H1 (cell line): ENCODE measurements around the gene TMEM154. TPM values are rescaled to one million over a fixed set of nuclear protein-coding genes. Genes with fewer than 3 reads are reported as not detected.

Source experiments
- CREB1 ChIP-seq: IDR thresholded peaks from 2 replicates; pipeline ENCODE4 v1.6.1; 2012; ENCODE audit warnings: inconsistent platforms
- GABPA ChIP-seq: IDR thresholded peaks from 2 replicates; pipeline ENCODE4 v1.6.1; 2011; ENCODE audit warnings: mild to moderate bottlenecking, low read length, moderate library complexity, borderline replicate concordance; ENCODE audit not compliant: insufficient read depth
- HDAC6 ChIP-seq: IDR thresholded peaks from one replicate; pipeline ENCODE4 v1.7.1; 2012; ENCODE audit warnings: low read depth, mild to moderate bottlenecking, inconsistent platforms, low read length, moderate library complexity
- POU5F1 ChIP-seq: IDR thresholded peaks from 2 replicates; pipeline ENCODE4 v1.6.1; 2011; ENCODE audit warnings: low read depth, mild to moderate bottlenecking, low read length, moderate library complexity
- RAD21 ChIP-seq, 2 experiments: IDR thresholded peaks in 1 of 2; conservative IDR thresholded peaks in 1 of 2; 2 replicates each; pipeline ENCODE4 v1.6.1; 2011; ENCODE audit warnings: low read depth in 2 of 2, low read length in 2 of 2, improper control_type of control experiment in 1 of 2, inconsistent platforms in 1 of 2, mild to moderate bottlenecking in 1 of 2, moderate library complexity in 1 of 2
- RXRA ChIP-seq: IDR thresholded peaks from 2 replicates; pipeline ENCODE4 v1.6.1; 2011; ENCODE audit warnings: low read depth, mild to moderate bottlenecking, low read length, moderate library complexity; ENCODE audit not compliant: insufficient read depth
- SIX5 ChIP-seq: IDR thresholded peaks from 2 replicates; pipeline ENCODE4 v1.6.1; 2011; ENCODE audit warnings: mild to moderate bottlenecking, low read depth, low read length
- TCF12 ChIP-seq: IDR thresholded peaks from 2 replicates; pipeline ENCODE4 v1.6.1; 2011; ENCODE audit warnings: low read depth, mild to moderate bottlenecking, low read length
- polyA plus RNA-seq, 7 experiments: library from polyadenylated mRNA; depleted of rRNA in 3 of 7; stranded (reverse) in 5 of 7; unstranded in 2 of 7; fragments of >200 nt in 5 of 7; fragments of 200-250 nt in 2 of 7; gene quantifications; 1 replicate in 5 of 7; 2 replicates in 1 of 7; 4 replicates in 1 of 7; pipeline versions ENCODE4 v1.2.1 to v1.2.3, GENCODE V29; 2011 to 2013; ENCODE audit warnings: missing spikeins in 2 of 7, mixed read lengths in 2 of 7
- total RNA-seq: library from RNA; stranded (reverse); fragmentation: NEBNext Ultra II Directional; extraction: Animal tissue kit (Norgen Biotek cat#: 25700); gene quantifications from 2 replicates; pipeline ENCODE4 v1.2.1, GENCODE V29; 2021
- TF ChIP-seq, protein P1 (sequence below): fragments of 300-600 bp; sonication (generic); IDR thresholded peaks from 2 replicates; pipeline ENCODE4 v1.7.1; 2012; ENCODE audit warnings: low read length, moderate library complexity, mild to moderate bottlenecking, inconsistent platforms; ENCODE audit not compliant: insufficient replicate concordance
- TF ChIP-seq, protein P2 (sequence below): IDR thresholded peaks from 2 replicates; pipeline ENCODE4 v1.6.1; 2011; ENCODE audit warnings: low read length, improper control_type of control experiment

The TMEM154 gene
- total and polyA plus RNA-seq, 2 of the 8 experiments (the other 6 are each of a cell fraction or from before 2014, with no cell fraction given), result 0.33 to 1.2 TPM

DNA sequence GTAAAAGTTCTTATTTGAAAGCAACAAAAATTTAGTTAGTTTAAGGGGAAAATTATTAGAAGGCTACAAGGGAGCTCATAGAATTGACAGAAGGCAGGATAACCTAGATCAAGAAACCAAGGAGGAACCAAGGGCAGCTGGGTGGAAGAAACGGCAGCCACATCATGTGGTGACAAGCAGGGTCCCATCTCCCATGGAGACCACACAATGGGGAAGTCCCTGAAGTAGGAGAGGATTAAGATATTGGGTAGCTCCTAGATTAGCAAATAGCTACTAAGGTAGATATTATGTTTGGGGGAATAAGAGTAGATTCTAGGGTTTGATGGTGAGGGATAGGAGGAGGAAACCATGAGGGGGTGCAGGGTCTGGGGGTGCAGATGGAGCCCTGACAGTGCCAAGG lies 48.0 kb upstream of the TMEM154 start (continued):
- TF ChIP-seq, protein P1, sequence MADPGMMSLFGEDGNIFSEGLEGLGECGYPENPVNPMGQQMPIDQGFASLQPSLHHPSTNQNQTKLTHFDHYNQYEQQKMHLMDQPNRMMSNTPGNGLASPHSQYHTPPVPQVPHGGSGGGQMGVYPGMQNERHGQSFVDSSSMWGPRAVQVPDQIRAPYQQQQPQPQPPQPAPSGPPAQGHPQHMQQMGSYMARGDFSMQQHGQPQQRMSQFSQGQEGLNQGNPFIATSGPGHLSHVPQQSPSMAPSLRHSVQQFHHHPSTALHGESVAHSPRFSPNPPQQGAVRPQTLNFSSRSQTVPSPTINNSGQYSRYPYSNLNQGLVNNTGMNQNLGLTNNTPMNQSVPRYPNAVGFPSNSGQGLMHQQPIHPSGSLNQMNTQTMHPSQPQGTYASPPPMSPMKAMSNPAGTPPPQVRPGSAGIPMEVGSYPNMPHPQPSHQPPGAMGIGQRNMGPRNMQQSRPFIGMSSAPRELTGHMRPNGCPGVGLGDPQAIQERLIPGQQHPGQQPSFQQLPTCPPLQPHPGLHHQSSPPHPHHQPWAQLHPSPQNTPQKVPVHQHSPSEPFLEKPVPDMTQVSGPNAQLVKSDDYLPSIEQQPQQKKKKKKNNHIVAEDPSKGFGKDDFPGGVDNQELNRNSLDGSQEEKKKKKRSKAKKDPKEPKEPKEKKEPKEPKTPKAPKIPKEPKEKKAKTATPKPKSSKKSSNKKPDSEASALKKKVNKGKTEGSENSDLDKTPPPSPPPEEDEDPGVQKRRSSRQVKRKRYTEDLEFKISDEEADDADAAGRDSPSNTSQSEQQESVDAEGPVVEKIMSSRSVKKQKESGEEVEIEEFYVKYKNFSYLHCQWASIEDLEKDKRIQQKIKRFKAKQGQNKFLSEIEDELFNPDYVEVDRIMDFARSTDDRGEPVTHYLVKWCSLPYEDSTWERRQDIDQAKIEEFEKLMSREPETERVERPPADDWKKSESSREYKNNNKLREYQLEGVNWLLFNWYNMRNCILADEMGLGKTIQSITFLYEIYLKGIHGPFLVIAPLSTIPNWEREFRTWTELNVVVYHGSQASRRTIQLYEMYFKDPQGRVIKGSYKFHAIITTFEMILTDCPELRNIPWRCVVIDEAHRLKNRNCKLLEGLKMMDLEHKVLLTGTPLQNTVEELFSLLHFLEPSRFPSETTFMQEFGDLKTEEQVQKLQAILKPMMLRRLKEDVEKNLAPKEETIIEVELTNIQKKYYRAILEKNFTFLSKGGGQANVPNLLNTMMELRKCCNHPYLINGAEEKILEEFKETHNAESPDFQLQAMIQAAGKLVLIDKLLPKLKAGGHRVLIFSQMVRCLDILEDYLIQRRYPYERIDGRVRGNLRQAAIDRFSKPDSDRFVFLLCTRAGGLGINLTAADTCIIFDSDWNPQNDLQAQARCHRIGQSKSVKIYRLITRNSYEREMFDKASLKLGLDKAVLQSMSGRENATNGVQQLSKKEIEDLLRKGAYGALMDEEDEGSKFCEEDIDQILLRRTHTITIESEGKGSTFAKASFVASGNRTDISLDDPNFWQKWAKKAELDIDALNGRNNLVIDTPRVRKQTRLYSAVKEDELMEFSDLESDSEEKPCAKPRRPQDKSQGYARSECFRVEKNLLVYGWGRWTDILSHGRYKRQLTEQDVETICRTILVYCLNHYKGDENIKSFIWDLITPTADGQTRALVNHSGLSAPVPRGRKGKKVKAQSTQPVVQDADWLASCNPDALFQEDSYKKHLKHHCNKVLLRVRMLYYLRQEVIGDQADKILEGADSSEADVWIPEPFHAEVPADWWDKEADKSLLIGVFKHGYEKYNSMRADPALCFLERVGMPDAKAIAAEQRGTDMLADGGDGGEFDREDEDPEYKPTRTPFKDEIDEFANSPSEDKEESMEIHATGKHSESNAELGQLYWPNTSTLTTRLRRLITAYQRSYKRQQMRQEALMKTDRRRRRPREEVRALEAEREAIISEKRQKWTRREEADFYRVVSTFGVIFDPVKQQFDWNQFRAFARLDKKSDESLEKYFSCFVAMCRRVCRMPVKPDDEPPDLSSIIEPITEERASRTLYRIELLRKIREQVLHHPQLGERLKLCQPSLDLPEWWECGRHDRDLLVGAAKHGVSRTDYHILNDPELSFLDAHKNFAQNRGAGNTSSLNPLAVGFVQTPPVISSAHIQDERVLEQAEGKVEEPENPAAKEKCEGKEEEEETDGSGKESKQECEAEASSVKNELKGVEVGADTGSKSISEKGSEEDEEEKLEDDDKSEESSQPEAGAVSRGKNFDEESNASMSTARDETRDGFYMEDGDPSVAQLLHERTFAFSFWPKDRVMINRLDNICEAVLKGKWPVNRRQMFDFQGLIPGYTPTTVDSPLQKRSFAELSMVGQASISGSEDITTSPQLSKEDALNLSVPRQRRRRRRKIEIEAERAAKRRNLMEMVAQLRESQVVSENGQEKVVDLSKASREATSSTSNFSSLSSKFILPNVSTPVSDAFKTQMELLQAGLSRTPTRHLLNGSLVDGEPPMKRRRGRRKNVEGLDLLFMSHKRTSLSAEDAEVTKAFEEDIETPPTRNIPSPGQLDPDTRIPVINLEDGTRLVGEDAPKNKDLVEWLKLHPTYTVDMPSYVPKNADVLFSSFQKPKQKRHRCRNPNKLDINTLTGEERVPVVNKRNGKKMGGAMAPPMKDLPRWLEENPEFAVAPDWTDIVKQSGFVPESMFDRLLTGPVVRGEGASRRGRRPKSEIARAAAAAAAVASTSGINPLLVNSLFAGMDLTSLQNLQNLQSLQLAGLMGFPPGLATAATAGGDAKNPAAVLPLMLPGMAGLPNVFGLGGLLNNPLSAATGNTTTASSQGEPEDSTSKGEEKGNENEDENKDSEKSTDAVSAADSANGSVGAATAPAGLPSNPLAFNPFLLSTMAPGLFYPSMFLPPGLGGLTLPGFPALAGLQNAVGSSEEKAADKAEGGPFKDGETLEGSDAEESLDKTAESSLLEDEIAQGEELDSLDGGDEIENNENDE, result no peak
- TF ChIP-seq, protein P2, sequence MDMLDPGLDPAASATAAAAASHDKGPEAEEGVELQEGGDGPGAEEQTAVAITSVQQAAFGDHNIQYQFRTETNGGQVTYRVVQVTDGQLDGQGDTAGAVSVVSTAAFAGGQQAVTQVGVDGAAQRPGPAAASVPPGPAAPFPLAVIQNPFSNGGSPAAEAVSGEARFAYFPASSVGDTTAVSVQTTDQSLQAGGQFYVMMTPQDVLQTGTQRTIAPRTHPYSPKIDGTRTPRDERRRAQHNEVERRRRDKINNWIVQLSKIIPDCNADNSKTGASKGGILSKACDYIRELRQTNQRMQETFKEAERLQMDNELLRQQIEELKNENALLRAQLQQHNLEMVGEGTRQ, result no peak
- TF ChIP-seq SIX5, result no peak
- no peak for TF ChIP-seq RXRA
- no peak for TF ChIP-seq HDAC6
- no peak for TF ChIP-seq POU5F1
- no peak for TF ChIP-seq RAD21 (IDR thresholded peaks at IDR 0.05 in 1 of 2, conservative IDR thresholded peaks at IDR 0.05 in 1 of 2; ENCODE audit: low read depth in 2 of 2, low read length in 2 of 2)
- no peak for TF ChIP-seq GABPA
- no peak for TF ChIP-seq TCF12
- TF ChIP-seq CREB1, result no peak
